Body of pancreas (tissue), 4 donors: ENCODE results near the gene CBL. TPM values are rescaled to one million over a fixed set of nuclear protein-coding genes. Genes with fewer than 3 reads are reported as not detected.
"Not testable (repeated sequence)": the region's sequence is repeated elsewhere in the genome, so short reads cannot be mapped to it uniquely, and the experiment has no call there.

Experiments
- ATAC-seq: fragments of 150-250 bp; one replicate; pipeline ENCODE4 v1.9.1; 2016
- DNase-seq, 4 donors: peaks; one replicate each; pipeline ENCODE4 v3.0.0-alpha.2; 2019
- H3K27ac ChIP-seq, 4 donors: fragments of 200-600 bp; sonication (generic); 1 replicate in 3 of 4; 2 replicates in 1 of 4; pipeline versions ENCODE4 v1.5.1 to v1.6.1; 2016 to 2019; ENCODE audit warnings: mild to moderate bottlenecking in 1 of 4, mixed read lengths in 1 of 4, moderate library complexity in 1 of 4
- H3K27me3 ChIP-seq, 2 donors: fragments of 200-600 bp; sonication (generic); one replicate each; pipeline ENCODE4 v1.6.0; 2016; ENCODE audit warnings: mild to moderate bottlenecking in 1 of 2
- H3K36me3 ChIP-seq, 2 donors: fragments of 200-600 bp; sonication (generic); replicated peaks in 1 of 2; 2 replicates each; pipeline ENCODE4 v1.5.1; 2016; ENCODE audit warnings: low read depth in 2 of 2; ENCODE audit not compliant: insufficient read depth in 1 of 2
- H3K4me1 ChIP-seq: fragments of 200-600 bp; sonication (generic); one replicate; pipeline ENCODE4 v1.6.0; 2016
- H3K4me3 ChIP-seq, 2 donors: fragments of 200-600 bp; sonication (generic); 1 replicate in 1 of 2; 2 replicates in 1 of 2; pipeline ENCODE4 v1.5.1; 2016 to 2019
- H3K9me3 ChIP-seq, 3 donors: fragments of 200-600 bp; sonication (generic); 1 replicate in 2 of 3; 2 replicates in 1 of 3; pipeline ENCODE4 v1.5.1; 2016
- CTCF ChIP-seq, 7 experiments: fragments of 450-650 bp in 4 of 7; fragments of 200-600 bp in 3 of 7; sonication (generic) in 3 of 7; IDR thresholded peaks; one replicate each; pipeline ENCODE4 v1.5.1; 2016 to 2019; ENCODE audit warnings: antibody characterized with exemption in 7 of 7
- POLR2A ChIP-seq, 3 donors: fragments of 450-650 bp; IDR thresholded peaks; one replicate each; pipeline ENCODE4 v1.6.1; 2016; ENCODE audit warnings: antibody characterized with exemption in 3 of 3, mild to moderate bottlenecking in 2 of 3
- WGBS, 2 donors: methylation state at CpG; one replicate each; pipeline ENCODE4 v1.1.5; 2017; 5-methylcytosine and 5-hydroxymethylcytosine counted together
- intact Hi-C: fragments of 100-400 bp; cut with DNase I; formaldehyde crosslinking; loops from one replicate; pipeline ENCODE4 v1.15.1; 2023
- total RNA-seq, 2 donors: library from RNA; depleted of rRNA; stranded (reverse); fragments of >200 nt; gene quantifications; one replicate each; pipeline ENCODE4 v1.1.0, GENCODE V29; 2016

The CBL gene
- total RNA-seq, 2 donors from 2014 or later, result 3.0 to 6.5 TPM

- intact Hi-C loops, result no loop called here
- ATAC-seq (no peak), DNase-seq (no peak)
- WGBS, 2 donors, result 88 to 100% methylated on average over 1 to 9 of the region's 9 CpGs
- no peak for TF ChIP-seq CTCF (IDR thresholded peaks at IDR 0.05)
- H3K4me3 ChIP-seq, result no peak overlapping the region
- no peaks in the 10 kb centered on the region for H3K9me3 ChIP-seq
- no peaks in the 10 kb centered on the region for H3K27me3 ChIP-seq
- H3K4me1 ChIP-seq, result no peaks in the 10 kb centered on the region
- no peaks in the 10 kb centered on the region for H3K36me3 ChIP-seq
- H3K27ac ChIP-seq, result no peak overlapping the region
Measured at GRCh38 chr11:119160151-119160550, 46.0 kb upstream of the CBL start.

GRCh38 chr11:119161871-119162270 is 44.3 kb upstream of the CBL start:
- intact Hi-C loops, result no loop called here
- Histone ChIP-seq H3K27me3 (no peaks in the 10 kb centered on the region), H3K27ac (no peak overlapping the region), H3K4me1 (no peaks in the 10 kb centered on the region), H3K36me3 (no peaks in the 10 kb centered on the region), H3K9me3 (no peaks in the 10 kb centered on the region), H3K4me3 (no peak overlapping the region)
- ATAC-seq (no peak), DNase-seq (no peak)
- 63 to 65% methylated on average over 6 to 8 of the region's 8 CpGs for WGBS, 2 donors
- TF ChIP-seq POLR2A (IDR thresholded peaks at IDR 0.05), result no peak
- TF ChIP-seq CTCF (IDR thresholded peaks at IDR 0.05), result no peak

GRCh38 chr11:119166368-119167076 is 39.6 kb upstream of the CBL start:
- Histone ChIP-seq H3K27me3 (no peaks in the 10 kb centered on the region), H3K36me3 (no peaks in the 10 kb centered on the region), H3K27ac (no peak overlapping the region), H3K9me3 (no peaks in the 10 kb centered on the region), H3K4me1 (peaks cover 17% of the 10 kb centered on the region), H3K4me3 (no peak overlapping the region)
- ATAC-seq, result no peak
- intact Hi-C loops, result no loop called here
- DNase-seq, result no peak
- no peak for TF ChIP-seq POLR2A (IDR thresholded peaks at IDR 0.05)
- no peak for TF ChIP-seq CTCF (IDR thresholded peaks at IDR 0.05)
- 56 to 80% methylated on average over 5 to 7 of the region's 8 CpGs for WGBS, 2 donors

GRCh38 chr11:119167077-119167458 is 39.1 kb upstream of the CBL start:
- DNase-seq, H3K36me3 ChIP-seq, ATAC-seq, H3K9me3 ChIP-seq, H3K4me3 ChIP-seq, intact Hi-C loops, H3K27ac ChIP-seq, H3K27me3 ChIP-seq: not testable (repeated sequence)
- 76 to 80% methylated on average over 10 of the region's 10 CpGs for WGBS, 2 donors
- H3K4me1 ChIP-seq, result peaks cover 21% of the 10 kb centered on the region

- Histone ChIP-seq H3K36me3 (no peaks in the 10 kb centered on the region), H3K27me3 (no peaks in the 10 kb centered on the region), H3K27ac (peak overlapping the region in 1 of 4 donors; percentile 94), H3K4me3 (no peak overlapping the region), H3K4me1 (peaks cover 21% of the 10 kb centered on the region), H3K9me3 (no peaks in the 10 kb centered on the region)
- 59 to 64% methylated on average over 3 to 6 of the region's 6 CpGs for WGBS, 2 donors
- intact Hi-C loops, result no loop called here
- ATAC-seq (no peak), DNase-seq (no peak)
- TF ChIP-seq POLR2A (IDR thresholded peaks at IDR 0.05) (no peak), CTCF (IDR thresholded peaks at IDR 0.05) (no peak)
Measured at GRCh38 chr11:119167933-119168332, 38.2 kb upstream of the CBL start.
